GM15510 (cell line): ENCODE results near the gene C14orf180.

Experiments
- POLR2A ChIP-seq: IDR thresholded peaks from 3 replicates; pipeline ENCODE4 v1.6.1; 2011; ENCODE audit warnings: borderline replicate concordance; ENCODE audit not compliant: insufficient read length; ENCODE audit errors: extremely low read depth

Gene C14orf180

GRCh38 chr14:104576970-104577332 is 2.6 kb upstream of the C14orf180 start:
- no peak for TF ChIP-seq POLR2A

DNA sequence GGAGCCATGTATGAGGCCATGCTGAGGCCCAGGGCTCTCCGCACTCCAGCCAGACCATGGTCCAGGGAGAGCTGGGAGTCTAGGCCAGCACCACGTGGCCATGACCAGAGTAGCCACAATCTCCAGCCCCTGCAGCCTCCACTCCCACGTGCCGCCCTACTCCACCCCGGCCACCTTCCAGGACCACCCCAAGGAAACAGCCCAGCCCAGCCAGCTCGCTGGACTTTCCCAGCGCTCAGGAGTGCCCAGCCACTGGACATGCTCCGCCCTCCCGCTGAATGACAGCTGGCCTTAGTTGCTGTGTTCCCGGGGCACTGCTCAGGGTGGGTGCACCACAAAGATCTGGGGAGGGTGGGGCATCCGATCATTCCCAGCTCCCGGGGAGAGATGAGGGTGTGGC is 2.1 kb upstream of the C14orf180 start:
- no peak for TF ChIP-seq POLR2A

GRCh38 chr14:104577847-104578301 is 1.7 kb upstream of the C14orf180 start:
- TF ChIP-seq POLR2A: no peak

GRCh38 chr14:104578321-104578720 is 1.2 kb upstream of the C14orf180 start:
- no peak for TF ChIP-seq POLR2A

DNA sequence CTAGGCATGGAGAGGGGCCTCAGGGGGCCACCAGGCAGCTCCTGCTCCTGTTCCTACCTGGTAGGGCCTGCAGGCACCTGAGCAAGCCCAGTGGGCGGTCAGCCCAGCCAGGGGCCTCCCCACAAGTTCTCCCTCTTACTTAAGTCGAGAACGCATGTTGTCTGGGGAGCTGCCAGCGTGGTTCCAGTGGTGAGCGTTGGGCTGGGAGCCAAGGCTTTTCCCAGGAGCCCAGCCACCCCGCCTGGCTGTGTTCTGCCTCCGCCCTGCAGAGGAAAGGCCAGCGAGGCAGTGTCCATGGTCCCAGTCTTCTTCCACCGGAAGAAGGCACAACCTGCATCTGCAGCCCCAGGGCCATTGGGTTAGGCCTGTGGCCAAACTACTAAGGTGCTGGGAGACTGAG is 1.4 kb downstream of the C14orf180 start:
- TF ChIP-seq POLR2A: no peak

DNA sequence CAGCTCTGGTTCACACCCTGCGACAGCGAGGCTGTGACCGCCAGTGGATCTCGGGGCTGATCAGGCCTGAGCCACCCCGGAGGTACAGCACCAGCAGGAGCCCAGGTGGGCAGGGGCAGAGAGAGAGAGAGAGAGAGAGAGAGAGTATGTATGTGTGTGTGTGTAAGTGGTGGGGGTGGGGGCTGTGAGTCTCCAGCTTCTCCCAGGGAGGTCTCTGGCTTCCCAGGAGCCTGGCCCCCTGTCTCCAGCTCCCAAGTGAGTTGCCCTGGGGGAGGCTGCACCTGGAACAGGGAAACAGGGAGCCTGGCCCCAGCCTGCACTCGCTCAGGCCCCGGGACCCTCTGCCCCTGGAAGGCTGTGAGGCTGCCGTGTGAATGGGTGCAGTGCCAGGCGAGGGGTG is 2.0 kb downstream of the C14orf180 start:
- TF ChIP-seq POLR2A: no peak

DNA sequence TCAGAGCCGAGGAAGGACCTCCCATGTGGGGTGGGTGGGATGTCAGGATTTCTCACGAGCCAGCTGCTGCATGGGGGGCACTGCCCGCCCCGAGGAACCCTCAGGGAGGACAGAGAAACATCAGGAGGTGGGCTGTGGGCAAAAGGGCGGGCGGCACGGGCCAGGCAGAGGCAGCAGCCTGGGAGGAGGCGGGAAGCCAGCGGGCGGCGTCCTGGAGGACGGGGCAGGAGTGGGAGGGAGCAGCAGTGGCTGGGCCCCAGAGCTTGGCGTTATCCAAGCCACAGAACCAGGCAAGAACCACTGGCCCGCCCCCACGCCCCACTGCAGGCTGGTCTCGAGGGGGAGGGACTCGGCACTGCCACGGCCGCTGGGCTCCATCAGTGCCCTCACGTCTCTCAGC is 2.4 kb downstream of the C14orf180 start:
- TF ChIP-seq POLR2A: no peak

DNA sequence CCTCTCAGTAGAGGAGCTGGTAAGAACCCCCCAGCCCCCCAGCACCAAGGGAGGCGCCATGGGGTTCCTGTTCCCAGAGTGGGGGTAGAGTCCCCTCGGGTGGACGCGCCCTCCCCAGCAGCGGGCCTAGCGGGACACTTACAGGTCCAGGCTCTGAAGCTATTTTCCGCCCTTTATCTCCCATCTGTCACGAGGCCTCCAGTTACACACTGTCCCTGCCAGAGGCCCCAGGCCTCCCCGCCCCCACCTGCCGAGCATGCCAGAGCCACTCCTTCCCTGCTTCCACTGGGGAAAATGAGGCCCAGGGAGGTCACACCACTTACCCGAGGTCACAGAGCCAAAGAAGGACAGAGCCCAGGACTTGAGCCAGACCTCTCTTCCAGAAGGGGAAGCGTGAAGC is 3.1 kb downstream of the C14orf180 start:
- no peak for TF ChIP-seq POLR2A

DNA sequence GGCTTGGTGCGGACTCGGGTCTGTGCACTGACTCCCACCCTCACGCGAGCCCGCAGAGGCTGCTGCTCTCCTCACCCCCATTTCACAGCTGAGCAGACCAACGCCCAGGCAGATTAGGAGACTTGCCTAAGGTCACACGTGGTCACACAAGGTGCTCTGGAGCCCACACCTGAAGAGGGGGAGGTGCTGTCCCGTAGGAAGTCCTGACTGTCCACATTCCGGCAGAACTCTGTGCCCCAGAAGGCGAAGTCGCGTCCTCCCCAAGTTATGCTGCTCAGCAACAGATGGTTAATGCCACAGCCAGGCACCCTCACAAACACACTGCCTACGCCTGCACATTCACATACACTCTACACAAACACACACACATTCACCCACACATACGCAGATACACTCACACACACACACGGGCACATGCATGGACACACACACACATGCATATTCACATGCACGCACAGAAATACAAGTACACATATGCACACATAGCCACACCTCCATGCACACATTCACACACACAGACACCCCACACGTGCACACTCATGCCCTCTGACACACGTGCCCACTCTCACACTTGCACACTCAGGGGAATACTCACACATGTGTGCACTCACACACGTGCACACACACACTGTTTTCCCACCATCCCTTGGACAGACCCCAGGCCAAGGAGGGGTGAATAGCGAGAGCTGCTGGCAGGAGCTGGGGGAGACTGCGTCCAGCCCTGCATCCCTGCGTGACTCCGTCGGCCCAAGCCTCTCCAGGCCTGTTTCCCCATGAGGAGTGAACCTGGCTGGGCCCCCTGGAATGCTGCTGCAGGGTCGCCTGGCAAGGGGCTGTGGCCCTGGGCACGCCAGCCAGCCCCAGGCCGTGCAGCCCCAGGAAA is 4.1 kb downstream of the C14orf180 start:
- TF ChIP-seq POLR2A: no peak

- no peak for TF ChIP-seq POLR2A
Observed at GRCh38 chr14:104584557-104584956, 5.0 kb downstream of the C14orf180 start.

- TF ChIP-seq POLR2A: no peak
Observed at GRCh38 chr14:104585966-104586697, 6.6 kb downstream of the C14orf180 start.

GRCh38 chr14:104586832-104587620 is 7.5 kb downstream of the C14orf180 start:
- no peak for TF ChIP-seq POLR2A

DNA sequence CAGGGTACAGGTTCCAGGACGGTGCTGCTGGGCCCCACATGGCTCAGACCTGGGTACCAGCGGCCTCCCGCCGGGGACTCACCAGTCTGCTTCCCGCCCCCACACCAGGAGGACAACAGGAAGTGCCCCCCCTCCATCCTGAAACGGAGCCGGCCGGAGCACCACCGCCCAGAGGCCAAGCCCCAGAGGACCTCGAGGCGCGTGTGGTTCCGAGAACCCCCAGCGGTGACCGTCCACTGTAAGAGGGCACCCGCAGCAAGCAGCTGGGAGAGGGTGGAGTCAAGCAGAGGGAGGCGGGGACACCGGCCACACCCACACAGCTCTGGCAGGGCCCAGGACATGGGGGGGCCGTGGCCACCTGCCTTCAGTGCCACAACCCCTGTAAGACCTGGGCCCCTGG is 8.1 kb downstream of the C14orf180 start:
- no peak for TF ChIP-seq POLR2A

DNA sequence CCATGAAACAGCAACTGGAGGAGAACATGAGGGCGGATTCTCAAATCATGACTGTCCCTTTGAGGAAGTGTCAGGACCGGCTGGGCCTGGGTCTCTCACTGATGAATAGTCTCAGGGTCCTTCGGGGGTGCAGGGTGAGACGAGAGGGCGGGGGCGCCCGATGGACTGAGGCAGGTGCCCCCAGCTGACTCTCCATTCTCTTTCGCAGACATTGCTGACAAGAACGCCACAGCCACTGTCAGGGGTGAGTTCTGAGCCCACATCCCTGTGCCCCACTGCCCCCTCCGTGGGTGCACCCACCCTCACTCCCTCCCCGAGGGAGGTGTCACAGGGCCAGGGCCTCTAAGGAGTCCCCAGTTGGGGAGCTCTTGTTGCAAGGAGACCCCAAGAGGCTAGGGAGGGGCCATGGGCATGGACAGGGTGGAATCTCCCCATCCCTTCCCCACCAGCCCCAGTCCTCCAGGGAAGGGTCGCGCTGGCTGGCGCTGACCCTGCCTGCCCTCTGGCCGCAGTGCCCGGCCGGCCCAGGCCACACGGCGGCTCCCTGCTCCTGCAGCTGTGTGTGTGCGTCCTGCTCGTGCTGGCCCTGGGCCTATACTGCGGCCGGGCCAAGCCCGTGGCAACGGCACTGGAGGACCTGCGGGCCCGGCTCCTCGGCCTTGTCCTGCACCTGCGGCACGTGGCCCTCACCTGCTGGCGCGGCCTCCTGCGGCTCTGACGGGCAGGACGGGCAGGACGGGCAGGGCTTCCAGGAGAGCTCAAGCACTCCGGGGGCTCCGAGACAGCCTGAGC is 8.7 kb downstream of the C14orf180 start:
- TF ChIP-seq POLR2A: no peak
